Measurements from ENCODE around the gene FERMT2. TPM values are rescaled to one million over a fixed set of nuclear protein-coding genes. Genes with fewer than 3 reads are reported as not detected.
A peak's percentile ranks its signal among the peaks of the same experiment; 100 is the strongest.

The FERMT2 gene
- total RNA-seq, 1 donor from 2014 or later, result 324 TPM

- H3K4me2 ChIP-seq (ENCODE audit: low read length), result no peak overlapping the region
- Mint-ChIP-seq H3K4me1 (ENCODE audit: low read depth, unreplicated experiment) (peaks cover 18% of the 10 kb centered on the region), H3K36me3 (ENCODE audit: low read depth, unreplicated experiment) (no peaks in the 10 kb centered on the region), H3K27ac (ENCODE audit: unreplicated experiment) (no peak overlapping the region), H3K9me3 (ENCODE audit: unreplicated experiment) (no peaks in the 10 kb centered on the region), H3K4me3 (ENCODE audit: unreplicated experiment) (no peak overlapping the region), H3K27me3 (ENCODE audit: low read depth, unreplicated experiment) (no peaks in the 10 kb centered on the region)
- H3K4me3 ChIP-seq (ENCODE audit: insufficient read depth, low read depth, low read length), result no peak overlapping the region
- TF ChIP-seq CTCF (IDR thresholded peaks at IDR 0.05; ENCODE audit: insufficient read depth, low read depth, low read length) (no peak), EZH2 (IDR thresholded peaks at IDR 0.05; ENCODE audit: insufficient read depth, low read length) (no peak)
- DNase-seq (ENCODE audit: low read depth), result no peak
- no peaks in the 10 kb centered on the region for H3K36me3 ChIP-seq (ENCODE audit: insufficient read depth, low read length)
- peaks cover 7% of the 10 kb centered on the region for H3K4me1 ChIP-seq (ENCODE audit: insufficient read depth, low read length)
- no peaks in the 10 kb centered on the region for H3K9me3 ChIP-seq (ENCODE audit: insufficient read depth, low read depth, low read length)
- no peak overlapping the region for H3K9ac ChIP-seq (ENCODE audit: low read length)
- H3K27ac ChIP-seq (ENCODE audit: low read depth, low read length), result no peak overlapping the region
- no peak for FAIRE-seq
- H4K20me1 ChIP-seq (ENCODE audit: insufficient read depth, low read length), result no peaks in the 10 kb centered on the region
- no peaks in the 10 kb centered on the region for H3K27me3 ChIP-seq (ENCODE audit: insufficient read depth, low read length)
- no peak overlapping the region for H2AFZ ChIP-seq (ENCODE audit: low read depth, low read length)
- H3K79me2 ChIP-seq (ENCODE audit: insufficient read depth, low read length), result no peaks in the 10 kb centered on the region
These were observed 102.2 kb downstream of the FERMT2 start for GRCh38 chr14:52848626-52849025.

GRCh38 chr14:52846591-52846990 lies 104.3 kb downstream of the FERMT2 start:
- Histone ChIP-seq H3K36me3 (ENCODE audit: insufficient read depth, low read length) (no peaks in the 10 kb centered on the region), H4K20me1 (ENCODE audit: insufficient read depth, low read length) (no peaks in the 10 kb centered on the region), H3K27ac (ENCODE audit: low read depth, low read length) (no peak overlapping the region), H3K9ac (ENCODE audit: low read length) (no peak overlapping the region), H3K27me3 (ENCODE audit: insufficient read depth, low read length) (no peaks in the 10 kb centered on the region), H3K4me2 (ENCODE audit: low read length) (no peak overlapping the region), H3K4me3 (ENCODE audit: insufficient read depth, low read depth, low read length) (no peak overlapping the region), H3K9me3 (ENCODE audit: insufficient read depth, low read depth, low read length) (no peaks in the 10 kb centered on the region), H3K79me2 (ENCODE audit: insufficient read depth, low read length) (no peaks in the 10 kb centered on the region), H2AFZ (ENCODE audit: low read depth, low read length) (no peak overlapping the region), H3K4me1 (ENCODE audit: insufficient read depth, low read length) (peaks cover 7% of the 10 kb centered on the region)
- no peaks in the 10 kb centered on the region for H3K27me3 Mint-ChIP-seq (ENCODE audit: low read depth, unreplicated experiment)
- DNase-seq (ENCODE audit: low read depth) (no peak), FAIRE-seq (no peak)
- TF ChIP-seq CTCF (IDR thresholded peaks at IDR 0.05; ENCODE audit: insufficient read depth, low read depth, low read length) (no peak), EZH2 (IDR thresholded peaks at IDR 0.05; ENCODE audit: insufficient read depth, low read length) (no peak)
- no peaks in the 10 kb centered on the region for H3K36me3 Mint-ChIP-seq (ENCODE audit: low read depth, unreplicated experiment)
- H3K4me1 Mint-ChIP-seq (ENCODE audit: low read depth, unreplicated experiment), result peaks cover 5% of the 10 kb centered on the region
- H3K9me3 Mint-ChIP-seq (ENCODE audit: unreplicated experiment), result no peaks in the 10 kb centered on the region
- H3K4me3 Mint-ChIP-seq (ENCODE audit: unreplicated experiment), result no peak overlapping the region
- no peak overlapping the region for H3K27ac Mint-ChIP-seq (ENCODE audit: unreplicated experiment)

GRCh38 chr14:52845081-52845480 lies 105.8 kb downstream of the FERMT2 start:
- Mint-ChIP-seq H3K27ac (ENCODE audit: unreplicated experiment) (no peak overlapping the region), H3K4me1 (ENCODE audit: low read depth, unreplicated experiment) (peaks cover 9% of the 10 kb centered on the region), H3K9me3 (ENCODE audit: unreplicated experiment) (no peaks in the 10 kb centered on the region), H3K4me3 (ENCODE audit: unreplicated experiment) (no peak overlapping the region), H3K36me3 (ENCODE audit: low read depth, unreplicated experiment) (no peaks in the 10 kb centered on the region), H3K27me3 (ENCODE audit: low read depth, unreplicated experiment) (no peaks in the 10 kb centered on the region)
- Histone ChIP-seq H3K4me2 (ENCODE audit: low read length) (peak overlapping the region; percentile 42), H3K79me2 (ENCODE audit: insufficient read depth, low read length) (no peaks in the 10 kb centered on the region), H3K9ac (ENCODE audit: low read length) (no peak overlapping the region), H3K9me3 (ENCODE audit: insufficient read depth, low read depth, low read length) (no peaks in the 10 kb centered on the region), H4K20me1 (ENCODE audit: insufficient read depth, low read length) (no peaks in the 10 kb centered on the region), H3K27ac (ENCODE audit: low read depth, low read length) (peak overlapping the region; percentile 24), H2AFZ (ENCODE audit: low read depth, low read length) (peak overlapping the region; percentile 62), H3K27me3 (ENCODE audit: insufficient read depth, low read length) (no peaks in the 10 kb centered on the region), H3K4me3 (ENCODE audit: insufficient read depth, low read depth, low read length) (no peak overlapping the region), H3K4me1 (ENCODE audit: insufficient read depth, low read length) (peaks cover 14% of the 10 kb centered on the region), H3K36me3 (ENCODE audit: insufficient read depth, low read length) (no peaks in the 10 kb centered on the region)
- FAIRE-seq, result no peak
- no peak for DNase-seq (ENCODE audit: low read depth)
- no peak for TF ChIP-seq EZH2 (IDR thresholded peaks at IDR 0.05; ENCODE audit: insufficient read depth, low read length)
- TF ChIP-seq CTCF (IDR thresholded peaks at IDR 0.05; ENCODE audit: insufficient read depth, low read depth, low read length), result no peak
